MM.1S (cell line): ENCODE data around the gene TTC19.

ENCODE experiments used
- DNase-seq: peaks from one replicate; pipeline ENCODE4 v3.0.0-alpha.2; 2015
- H2AFZ ChIP-seq: fragments of 300-600 bp; sonication (generic); 2 replicates; pipeline ENCODE4 v1.6.0; 2016; ENCODE audit warnings: antibody characterized with exemption, low read length
- H3F3A ChIP-seq: fragments of 300-600 bp; sonication (generic); 2 replicates; pipeline ENCODE4 v1.6.1; 2016; ENCODE audit warnings: mild to moderate bottlenecking, antibody characterized with exemption, low read length, moderate library complexity, mixed read lengths; ENCODE audit not compliant: insufficient read depth
- H3K27ac ChIP-seq: fragments of 300-600 bp; sonication (generic); 2 replicates; pipeline ENCODE4 v1.5.1; 2016; ENCODE audit warnings: mild to moderate bottlenecking, low read length
- H3K27me3 ChIP-seq: fragments of 300-600 bp; sonication (generic); replicated peaks from 2 replicates; pipeline ENCODE4 v1.6.0; 2016; ENCODE audit warnings: low read length; ENCODE audit not compliant: insufficient read depth
- H3K36me3 ChIP-seq: fragments of 300-600 bp; sonication (generic); replicated peaks from 2 replicates; pipeline ENCODE4 v1.6.1; 2016; ENCODE audit warnings: mild to moderate bottlenecking, low read length, mixed read lengths; ENCODE audit not compliant: insufficient read depth
- H3K4me1 ChIP-seq: fragments of 300-600 bp; sonication (generic); 2 replicates; pipeline ENCODE4 v1.6.1; 2016; ENCODE audit warnings: low read length, mixed read lengths
- H3K4me2 ChIP-seq: fragments of 300-600 bp; sonication (generic); 2 replicates; pipeline ENCODE4 v1.6.0; 2016; ENCODE audit warnings: low read depth, low read length
- H3K4me3 ChIP-seq: fragments of 300-600 bp; sonication (generic); 2 replicates; pipeline ENCODE4 v1.5.1; 2016; ENCODE audit warnings: low read length, mixed read lengths
- H3K79me2 ChIP-seq: fragments of 300-600 bp; sonication (generic); 2 replicates; pipeline ENCODE4 v1.6.1; 2016; ENCODE audit warnings: mixed run types, low read length, mixed read lengths
- H3K9ac ChIP-seq: fragments of 300-600 bp; sonication (generic); 2 replicates; pipeline ENCODE4 v1.6.1; 2016; ENCODE audit warnings: low read length, mixed read lengths
- H3K9me2 ChIP-seq: fragments of 300-600 bp; sonication (generic); replicated peaks from 2 replicates; pipeline ENCODE4 v1.6.1; 2016; ENCODE audit warnings: mild to moderate bottlenecking, low read length, mixed read lengths; ENCODE audit not compliant: insufficient read depth
- H3K9me3 ChIP-seq: fragments of 300-600 bp; sonication (generic); replicated peaks from 2 replicates; pipeline ENCODE4 v1.6.1; 2016; ENCODE audit warnings: mild to moderate bottlenecking, low read length, mixed read lengths; ENCODE audit not compliant: insufficient read depth
- H4K20me1 ChIP-seq: fragments of 300-600 bp; sonication (generic); 2 replicates; pipeline ENCODE4 v1.6.1; 2016; ENCODE audit warnings: mild to moderate bottlenecking, low read length, moderate library complexity, mixed read lengths; ENCODE audit not compliant: insufficient read depth
- CTCF ChIP-seq: fragments of 300-600 bp; sonication (generic); IDR thresholded peaks from 2 replicates; pipeline ENCODE4 v1.5.1; 2016; ENCODE audit warnings: antibody characterized with exemption, low read length, mixed read lengths
- EZH2 ChIP-seq: fragments of 300-600 bp; sonication (generic); optimal IDR thresholded peaks from 2 replicates; pipeline ENCODE3; 2017; ENCODE audit warnings: low read depth, mild to moderate bottlenecking, antibody characterized with exemption, low read length, mixed read lengths
- EZH2phosphoT487 ChIP-seq: fragments of 300-600 bp; sonication (generic); IDR thresholded peaks from 2 replicates; pipeline ENCODE4 v1.6.1; 2018; ENCODE audit warnings: antibody characterized with exemption, low read length

Gene TTC19

DNA sequence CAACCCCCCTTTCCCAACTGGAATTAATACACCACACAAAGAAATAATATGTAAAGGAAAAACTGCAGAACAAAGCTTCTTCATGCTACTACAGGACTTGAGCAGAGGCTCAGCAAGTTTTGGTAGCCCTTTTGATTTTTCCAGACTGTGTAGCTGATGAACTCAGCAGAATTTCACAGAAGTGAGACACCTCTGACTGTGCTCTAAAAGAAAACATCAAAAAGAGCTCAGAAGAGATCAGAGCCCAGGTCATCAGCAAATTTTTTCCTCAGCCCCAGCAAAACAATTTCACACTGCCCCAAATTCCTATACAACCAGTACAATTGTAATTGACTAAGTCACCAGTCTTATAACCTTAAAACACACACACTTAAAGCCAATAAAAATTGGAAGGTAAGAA is 38.0 kb downstream of the TTC19 start:
- Histone ChIP-seq H3K9ac (no peak overlapping the region), H3K79me2 (no peaks in the 10 kb centered on the region), H4K20me1 (no peaks in the 10 kb centered on the region; the same call in 1 of the 2 replicates), H3F3A (peaks cover 5% of the 10 kb centered on the region), H3K27ac (peak overlapping the region; percentile 41; the same call in 1 of the 2 replicates), H3K36me3 (no peaks in the 10 kb centered on the region; the same call in none of the 2 replicates), H2AFZ (no peak overlapping the region), H3K4me2 (no peak overlapping the region), H3K9me3 (no peaks in the 10 kb centered on the region), H3K27me3 (no peaks in the 10 kb centered on the region), H3K9me2 (no peaks in the 10 kb centered on the region), H3K4me3 (no peak overlapping the region), H3K4me1 (peaks cover 15% of the 10 kb centered on the region)
- TF ChIP-seq EZH2 (no peak), CTCF (no peak), EZH2phosphoT487 (no peak)
- DNase-seq, result peak; percentile 54

GRCh38 chr17:16040710-16041251 is 41.2 kb downstream of the TTC19 start:
- no peak overlapping the region for H3K27ac ChIP-seq
- no peak for DNase-seq
- peaks cover 5% of the 10 kb centered on the region for H3F3A ChIP-seq
- no peak overlapping the region for H3K4me2 ChIP-seq
- peaks cover 15% of the 10 kb centered on the region for H3K4me1 ChIP-seq
- H2AFZ ChIP-seq, result no peak overlapping the region
- H3K4me3 ChIP-seq, result no peak overlapping the region
- H3K9me3 ChIP-seq, result no peaks in the 10 kb centered on the region
- no peaks in the 10 kb centered on the region; the same call in none of the 2 replicates for H3K36me3 ChIP-seq
- H3K9me2 ChIP-seq, result no peaks in the 10 kb centered on the region
- no peaks in the 10 kb centered on the region for H3K27me3 ChIP-seq
- TF ChIP-seq EZH2phosphoT487 (no peak), CTCF (no peak)
- H3K9ac ChIP-seq, result no peak overlapping the region
- no peaks in the 10 kb centered on the region; the same call in 1 of the 2 replicates for H4K20me1 ChIP-seq
- H3K79me2 ChIP-seq, result no peaks in the 10 kb centered on the region

DNA sequence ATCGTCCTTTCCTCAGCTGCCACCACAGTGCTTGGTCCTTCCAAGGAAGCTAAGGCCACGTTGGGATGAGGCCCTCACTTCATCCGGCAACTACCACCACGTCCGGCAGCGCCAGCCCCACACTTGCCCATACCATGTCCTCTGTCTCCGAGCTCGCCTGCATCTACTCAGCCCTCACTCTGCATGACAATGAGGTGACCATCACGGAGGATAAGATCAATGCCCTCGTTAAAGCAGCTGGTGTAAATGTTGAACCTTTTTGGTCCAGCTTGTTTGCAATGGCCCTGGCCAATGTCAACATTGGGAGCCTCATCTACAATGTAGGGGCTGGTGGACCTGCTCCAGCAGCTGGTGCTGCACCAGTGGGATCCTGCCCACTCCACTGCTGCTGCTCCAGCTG is 44.9 kb downstream of the TTC19 start:
- no peak overlapping the region for H2AFZ ChIP-seq
- no peak overlapping the region for H3K9ac ChIP-seq
- H3K4me3 ChIP-seq, result no peak overlapping the region
- peaks cover 3% of the 10 kb centered on the region for H3K36me3 ChIP-seq
- no peaks in the 10 kb centered on the region for H3K4me1 ChIP-seq
- no peaks in the 10 kb centered on the region for H3K9me2 ChIP-seq
- no peak for DNase-seq
- H3F3A ChIP-seq, result no peaks in the 10 kb centered on the region
- H3K27ac ChIP-seq, result no peak overlapping the region
- H4K20me1 ChIP-seq, result no peaks in the 10 kb centered on the region
- no peaks in the 10 kb centered on the region for H3K27me3 ChIP-seq
- H3K4me2 ChIP-seq, result no peak overlapping the region
- no peaks in the 10 kb centered on the region for H3K79me2 ChIP-seq
- no peaks in the 10 kb centered on the region for H3K9me3 ChIP-seq
- no peak for TF ChIP-seq EZH2phosphoT487
- no peak for TF ChIP-seq CTCF
- TF ChIP-seq EZH2, result no peak
